T-helper 17 cell (primary cell): ENCODE data around the gene COPZ1. TPM values are rescaled to one million over a fixed set of nuclear protein-coding genes. Genes with fewer than 3 reads are reported as not detected.

Source experiments
- ATAC-seq: fragments of 150-1000 bp; cut with Tn5 transposase; 2 replicates; pipeline ENCODE4 v1.10.0; 2021; ENCODE audit warnings: mild to moderate bottlenecking, moderate library complexity
- DNase-seq, 3 donors: peaks; one replicate each; pipeline versions ENCODE4 v3.0.0 to v3.0.0-alpha.2; 2020 to 2021
- H3K9me3 ChIP-seq: one replicate; pipeline ENCODE4 v1.7.0; 2013; ENCODE audit warnings: low read length, mild to moderate bottlenecking; ENCODE audit not compliant: control insufficient read depth, poor library complexity, severe bottlenecking
- H3K27ac Mint-ChIP-seq: one replicate; pipeline ENCODE4 v1.8.0; 2022; ENCODE audit warnings: mild to moderate bottlenecking, moderate library complexity, mixed read lengths
- H3K27me3 Mint-ChIP-seq: one replicate; pipeline ENCODE4 v1.8.0; 2022; ENCODE audit warnings: mixed read lengths
- H3K36me3 Mint-ChIP-seq: one replicate; pipeline ENCODE4 v1.8.0; 2022; ENCODE audit warnings: low read depth, mixed read lengths
- H3K4me1 Mint-ChIP-seq: one replicate; pipeline ENCODE4 v1.8.0; 2022; ENCODE audit warnings: mild to moderate bottlenecking, mixed read lengths
- H3K4me3 Mint-ChIP-seq: one replicate; pipeline ENCODE4 v1.8.0; 2022; ENCODE audit warnings: mild to moderate bottlenecking, moderate library complexity, mixed read lengths
- total RNA-seq, 4 donors: library from RNA in 2 of 4; stranded (reverse) in 2 of 4; gene quantifications; one replicate each; pipeline ENCODE4 v1.2.3 and lab custom pipeline; 2022 to 2026

The COPZ1 gene
- total RNA-seq, 2 donors from 2014 or later = 58.6 to 63.3 TPM

GRCh38 chr12:54363618-54364017 is 38.7 kb downstream of the COPZ1 start:
- H3K9me3 ChIP-seq = no peaks in the 10 kb centered on the region
- H3K4me3 Mint-ChIP-seq = peak overlapping the region; percentile 81
- DNase-seq (no peak), ATAC-seq (no peak)
- peak overlapping the region; percentile 94 for H3K27ac Mint-ChIP-seq
- no peaks in the 10 kb centered on the region for H3K36me3 Mint-ChIP-seq
- H3K27me3 Mint-ChIP-seq = no peaks in the 10 kb centered on the region
- H3K4me1 Mint-ChIP-seq = peaks cover 29% of the 10 kb centered on the region

- H3K4me3 Mint-ChIP-seq = peak within 1 kb of the TSS; percentile 81
- H3K36me3 Mint-ChIP-seq = no peaks in the 10 kb centered on the region
- no peaks in the 10 kb centered on the region for H3K9me3 ChIP-seq
- ATAC-seq (peak; percentile 56), DNase-seq (no peak)
- H3K27me3 Mint-ChIP-seq = no peaks in the 10 kb centered on the region
- peaks cover 37% of the 10 kb centered on the region for H3K4me1 Mint-ChIP-seq
- peak within 1 kb of the TSS; percentile 94 for H3K27ac Mint-ChIP-seq
Observed at GRCh38 chr12:54364413-54364812, 39.5 kb downstream of the COPZ1 start, which contains the start of gene GPR84. TSS of gene GPR84 (minus strand) at chr12:54364486. CDS start at chr12:54363851, 635 bp downstream.

- peak overlapping the region; percentile 72 for H3K27ac Mint-ChIP-seq
- DNase-seq (no peak), ATAC-seq (peak; percentile 28)
- H3K4me3 Mint-ChIP-seq = peak overlapping the region; percentile 73
- H3K9me3 ChIP-seq = no peaks in the 10 kb centered on the region
- H3K36me3 Mint-ChIP-seq = no peaks in the 10 kb centered on the region
- H3K4me1 Mint-ChIP-seq = peaks cover 42% of the 10 kb centered on the region
- H3K27me3 Mint-ChIP-seq = no peaks in the 10 kb centered on the region
Observed at GRCh38 chr12:54368025-54368708, 43.2 kb downstream of the COPZ1 start.

GRCh38 chr12:54368709-54369596 is 44.0 kb downstream of the COPZ1 start:
- H3K4me3 Mint-ChIP-seq = peak overlapping the region; percentile 73
- no peaks in the 10 kb centered on the region for H3K27me3 Mint-ChIP-seq
- peaks cover 37% of the 10 kb centered on the region for H3K4me1 Mint-ChIP-seq
- H3K27ac Mint-ChIP-seq = peak overlapping the region; percentile 72
- DNase-seq (peak; percentile 77 to 89 (median 77)), ATAC-seq (peak; percentile 88)
- H3K36me3 Mint-ChIP-seq = no peaks in the 10 kb centered on the region
- no peaks in the 10 kb centered on the region for H3K9me3 ChIP-seq

- no peaks in the 10 kb centered on the region for H3K27me3 Mint-ChIP-seq
- H3K4me1 Mint-ChIP-seq = peaks cover 30% of the 10 kb centered on the region
- no peaks in the 10 kb centered on the region for H3K36me3 Mint-ChIP-seq
- ATAC-seq = no peak
- H3K27ac Mint-ChIP-seq = no peak overlapping the region
- no peak for DNase-seq
- H3K9me3 ChIP-seq = no peaks in the 10 kb centered on the region
- peak overlapping the region; percentile 73 for H3K4me3 Mint-ChIP-seq
Observed at GRCh38 chr12:54369597-54370131, 44.7 kb downstream of the COPZ1 start.

GRCh38 chr12:54370171-54370730 is 45.3 kb downstream of the COPZ1 start:
- peak overlapping the region; percentile 19 for H3K27ac Mint-ChIP-seq
- no peaks in the 10 kb centered on the region for H3K9me3 ChIP-seq
- no peak overlapping the region for H3K4me3 Mint-ChIP-seq
- ATAC-seq (no peak), DNase-seq (no peak)
- no peaks in the 10 kb centered on the region for H3K36me3 Mint-ChIP-seq
- peaks cover 30% of the 10 kb centered on the region for H3K4me1 Mint-ChIP-seq
- no peaks in the 10 kb centered on the region for H3K27me3 Mint-ChIP-seq

DNA sequence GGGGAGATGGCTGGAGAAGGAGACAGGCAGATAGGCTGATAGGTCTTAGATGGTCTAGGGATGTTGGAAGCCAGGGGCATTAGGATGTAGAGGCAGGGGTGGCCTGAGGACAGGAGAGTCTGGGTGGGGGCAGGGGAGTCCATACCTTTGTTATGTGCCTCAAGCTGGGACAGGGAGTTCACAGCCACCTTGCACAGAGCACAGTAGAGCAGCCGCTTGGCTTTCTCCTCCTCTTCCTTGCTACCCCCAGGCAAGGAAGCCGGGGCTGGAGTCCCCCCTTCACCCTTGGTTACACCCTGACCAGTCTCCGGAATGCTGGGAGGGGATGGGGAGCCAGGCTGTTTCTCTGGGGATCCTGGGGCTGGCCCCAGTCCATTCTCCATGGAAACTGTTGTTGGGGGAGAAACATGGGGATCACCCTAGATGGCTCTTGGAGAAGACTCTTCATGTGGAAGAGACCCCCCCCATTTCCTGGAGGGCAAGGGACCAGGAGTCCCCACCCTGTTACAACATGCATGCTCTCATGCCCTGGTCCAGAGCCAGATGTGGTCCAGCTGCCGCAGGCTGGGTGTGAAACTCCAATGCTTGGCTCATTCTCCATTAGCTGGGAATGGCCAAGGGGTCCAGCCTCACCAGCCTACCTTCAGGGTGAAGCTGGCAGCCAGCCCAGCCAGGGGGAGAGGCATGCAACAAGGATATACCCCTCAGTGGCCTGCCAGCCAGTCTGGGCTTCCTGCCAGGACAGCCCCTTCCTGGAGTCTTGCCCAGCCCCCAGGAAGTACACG is 46.6 kb downstream of the COPZ1 start:
- no peak overlapping the region for H3K4me3 Mint-ChIP-seq
- peak overlapping the region; percentile 19 for H3K27ac Mint-ChIP-seq
- no peak for DNase-seq
- no peaks in the 10 kb centered on the region for H3K27me3 Mint-ChIP-seq
- ATAC-seq = no peak
- no peaks in the 10 kb centered on the region for H3K9me3 ChIP-seq
- H3K4me1 Mint-ChIP-seq = peaks cover 30% of the 10 kb centered on the region
- H3K36me3 Mint-ChIP-seq = no peaks in the 10 kb centered on the region

DNA sequence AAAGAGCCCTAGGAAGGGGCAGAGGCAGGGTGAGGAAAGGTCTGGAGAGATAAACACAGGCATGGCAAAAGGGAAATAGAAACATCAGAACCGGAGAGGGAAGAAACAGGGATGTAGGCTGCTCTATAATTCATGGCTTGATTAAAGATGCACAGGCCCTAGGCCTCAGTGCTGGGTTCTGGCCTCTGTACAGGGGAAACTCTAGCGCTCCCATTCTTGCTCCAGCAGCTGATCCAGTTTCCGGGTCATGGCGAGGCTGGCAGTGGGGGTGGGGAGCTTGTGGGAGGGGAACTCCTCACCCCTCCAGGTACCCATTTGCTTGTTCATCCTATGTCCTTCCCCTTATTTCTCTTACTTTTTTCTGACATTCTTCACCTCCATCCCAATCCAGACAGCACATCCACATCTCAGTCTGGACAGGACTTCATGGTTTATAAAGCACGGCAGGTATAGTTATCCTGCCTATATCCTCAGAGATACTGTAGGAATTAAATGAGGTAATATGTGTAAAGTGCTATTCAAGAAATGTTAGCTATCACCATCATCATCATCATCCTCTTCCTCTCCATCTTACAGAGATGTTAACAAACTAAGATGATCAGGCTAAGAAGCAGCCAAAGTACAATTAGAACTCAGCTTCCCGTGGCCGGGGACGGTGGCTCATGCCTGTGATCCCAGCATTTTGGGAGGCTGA is 47.3 kb downstream of the COPZ1 start:
- Mint-ChIP-seq H3K27me3 (no peaks in the 10 kb centered on the region), H3K4me3 (no peak overlapping the region), H3K4me1 (peaks cover 30% of the 10 kb centered on the region), H3K36me3 (no peaks in the 10 kb centered on the region), H3K27ac (no peak overlapping the region)
- no peak for DNase-seq
- no peak for ATAC-seq
- H3K9me3 ChIP-seq = no peaks in the 10 kb centered on the region

DNA sequence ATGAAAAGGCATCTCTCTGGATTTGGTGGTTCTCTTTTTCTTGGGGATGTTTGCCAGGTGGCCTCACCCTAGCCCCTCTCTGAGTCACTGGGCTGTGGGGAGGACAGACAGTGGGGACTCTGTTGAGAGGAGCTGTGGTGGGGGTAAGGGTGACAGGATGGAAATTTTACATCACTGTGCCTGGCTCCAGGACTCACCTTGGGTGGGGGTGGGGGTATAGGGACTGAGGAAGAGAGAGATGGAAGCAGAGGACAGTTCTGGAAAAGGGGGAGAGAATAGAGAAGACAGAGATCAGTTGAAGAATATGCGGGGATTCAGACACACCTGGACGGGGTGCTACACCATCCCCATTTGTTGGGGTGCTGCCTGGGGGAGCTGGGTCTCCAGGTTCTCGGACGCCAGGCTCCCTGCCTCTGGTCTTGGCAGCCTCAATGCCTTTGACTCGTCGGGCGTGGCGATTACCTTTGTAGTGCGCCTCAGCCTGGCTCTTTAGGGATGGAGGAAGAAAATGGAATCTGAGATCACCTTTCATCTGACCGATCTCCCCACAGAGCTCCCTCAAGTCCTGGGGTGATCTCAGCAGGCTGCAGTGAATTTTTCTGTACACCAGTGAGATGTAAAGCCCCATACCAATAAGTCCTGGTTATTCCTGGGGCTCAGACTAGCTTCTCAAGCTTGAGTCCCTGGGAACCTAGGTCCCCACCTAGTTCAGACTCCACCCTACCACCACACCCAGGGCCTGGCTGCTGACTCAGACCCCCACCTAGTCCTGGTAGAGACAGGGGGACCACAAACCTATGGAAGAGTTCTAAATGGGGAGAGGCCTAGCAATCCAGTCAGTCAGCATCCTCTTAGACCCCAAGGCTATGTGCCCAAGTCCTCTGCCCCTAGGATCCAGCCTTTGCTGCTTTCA is 49.0 kb downstream of the COPZ1 start:
- Mint-ChIP-seq H3K27me3 (no peaks in the 10 kb centered on the region), H3K36me3 (no peaks in the 10 kb centered on the region)

GRCh38 chr12:54374562-54375258 is 49.8 kb downstream of the COPZ1 start:
- no peaks in the 10 kb centered on the region for H3K9me3 ChIP-seq
- Mint-ChIP-seq H3K27ac (no peak overlapping the region), H3K4me1 (peaks cover 15% of the 10 kb centered on the region), H3K36me3 (no peaks in the 10 kb centered on the region), H3K27me3 (no peaks in the 10 kb centered on the region), H3K4me3 (no peak overlapping the region)
- ATAC-seq (no peak), DNase-seq (no peak)

More for the DNA sequence above, 49.0 kb downstream of the COPZ1 start:
- H3K4me1 Mint-ChIP-seq = peaks cover 17% of the 10 kb centered on the region
- peak overlapping the region; percentile 24 for H3K27ac Mint-ChIP-seq
- no peak for DNase-seq
- no peak overlapping the region for H3K4me3 Mint-ChIP-seq
- no peak for ATAC-seq
- no peaks in the 10 kb centered on the region for H3K9me3 ChIP-seq

DNA sequence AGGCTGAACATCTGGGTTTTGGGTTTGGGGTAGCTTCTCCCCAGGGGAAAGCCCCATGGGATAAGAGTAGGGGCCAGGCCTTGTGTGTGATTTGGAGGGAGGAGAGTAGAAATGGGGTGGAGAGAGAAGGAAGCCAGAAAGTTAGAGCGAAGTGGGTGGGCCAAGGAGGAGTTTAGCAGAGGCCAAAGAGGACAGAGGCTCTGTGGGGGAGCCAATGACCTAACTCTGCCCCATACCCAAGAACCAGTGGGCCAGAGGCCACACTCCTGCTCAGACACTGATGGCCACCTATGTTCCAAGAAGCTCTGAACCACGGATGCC is 50.3 kb downstream of the COPZ1 start:
- ATAC-seq (no peak), DNase-seq (no peak)
- Mint-ChIP-seq H3K4me3 (no peak overlapping the region), H3K36me3 (no peaks in the 10 kb centered on the region), H3K27ac (no peak overlapping the region), H3K27me3 (no peaks in the 10 kb centered on the region), H3K4me1 (peaks cover 18% of the 10 kb centered on the region)
- no peaks in the 10 kb centered on the region for H3K9me3 ChIP-seq
